ENCODE measurements around the gene COL9A3.

Gene COL9A3

GRCh38 chr20:62804021-62804626 lies 12.7 kb upstream of the COL9A3 start:
- no peak for TF ChIP-seq CTCF (IDR thresholded peaks at IDR 0.05; ENCODE audit: extremely low read depth, missing control alignments)
- DNase-seq (ENCODE audit: low spot score), result peak; percentile 58

GRCh38 chr20:62804627-62805154 lies 12.2 kb upstream of the COL9A3 start, which contains the start of gene OGFR:
OGFR (plus strand) TSS chr20:62804835; CDS start chr20:62804860, 25 bp downstream.
- no peak for TF ChIP-seq CTCF (IDR thresholded peaks at IDR 0.05; ENCODE audit: extremely low read depth, missing control alignments)
- DNase-seq (ENCODE audit: low spot score), result peak; percentile 97

- DNase-seq (ENCODE audit: low spot score), result peak; percentile 75
- TF ChIP-seq CTCF (IDR thresholded peaks at IDR 0.05; ENCODE audit: extremely low read depth, missing control alignments), result no peak
These were observed 11.6 kb upstream of the COL9A3 start for GRCh38 chr20:62805155-62805710.

DNA sequence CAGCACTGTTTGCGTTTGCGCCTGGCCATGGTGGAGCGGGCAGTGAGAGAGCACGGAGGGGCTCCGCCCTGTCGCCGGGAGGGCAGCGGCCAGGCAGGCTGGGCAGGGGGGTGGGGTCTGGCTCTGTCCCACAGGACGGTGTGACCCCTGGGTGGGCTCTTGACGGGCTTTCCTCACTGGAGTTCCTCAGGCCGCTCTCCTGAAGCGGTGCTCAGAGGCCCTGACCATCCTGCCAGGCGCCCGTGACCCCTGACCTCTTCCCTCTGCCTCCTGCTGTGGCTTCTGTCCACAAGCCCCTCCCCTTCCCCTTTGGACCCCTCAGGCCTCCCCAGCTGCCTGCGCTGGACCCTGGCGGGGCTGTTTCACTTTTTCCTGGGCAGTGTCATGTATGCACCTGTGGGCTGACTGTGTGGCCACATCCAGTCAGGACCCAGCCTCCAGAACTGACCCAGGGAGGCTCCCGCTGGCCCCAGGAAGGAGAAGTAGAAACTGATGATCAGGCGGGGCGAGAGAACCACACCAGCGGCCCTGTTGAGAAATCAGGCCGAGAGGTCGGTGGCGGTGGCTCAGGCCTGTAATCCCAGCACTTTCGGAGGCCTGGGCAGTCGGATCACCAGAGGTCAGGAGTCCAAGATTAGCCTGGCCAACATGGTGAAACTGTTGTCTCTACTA lies 11.0 kb upstream of the COL9A3 start:
- no peak for DNase-seq (ENCODE audit: low spot score)
- TF ChIP-seq CTCF (IDR thresholded peaks at IDR 0.05; ENCODE audit: extremely low read depth, missing control alignments), result no peak

DNA sequence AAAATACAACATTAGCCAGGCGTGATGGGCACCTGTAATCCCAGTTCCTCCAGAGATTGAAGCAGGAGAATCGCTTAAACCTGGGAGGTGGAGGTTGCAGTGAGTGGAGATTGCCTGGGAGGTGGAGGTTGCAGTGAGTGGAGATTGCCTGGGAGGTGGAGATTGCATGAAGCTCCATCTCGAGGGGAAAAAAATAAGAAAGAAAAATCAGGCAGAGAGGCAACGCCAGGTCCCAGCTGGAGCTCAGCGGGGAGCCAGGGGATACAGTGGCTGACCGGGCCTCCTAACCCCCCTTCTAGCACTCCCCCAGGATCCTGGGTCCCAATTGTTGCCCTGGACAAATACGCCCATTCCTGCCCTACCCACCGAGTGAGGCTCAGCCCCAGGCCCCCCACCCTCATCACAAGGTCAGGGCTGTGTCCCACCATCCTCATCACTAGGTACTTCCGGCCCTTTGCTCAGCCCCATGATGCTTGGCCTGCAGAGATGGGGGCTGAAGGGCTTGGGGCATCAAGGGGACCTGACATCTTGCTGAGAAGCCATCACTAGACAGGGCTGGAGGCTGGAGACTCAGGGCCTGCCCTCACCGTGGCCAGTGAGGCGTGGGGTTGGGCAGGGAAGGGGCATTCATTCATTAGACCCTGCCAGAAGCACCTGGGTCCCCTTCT lies 10.3 kb upstream of the COL9A3 start:
- no peak for TF ChIP-seq CTCF (IDR thresholded peaks at IDR 0.05; ENCODE audit: extremely low read depth, missing control alignments)
- DNase-seq (ENCODE audit: low spot score), result no peak

- no peak for DNase-seq (ENCODE audit: low spot score)
These were observed 9.2 kb upstream of the COL9A3 start for GRCh38 chr20:62807444-62808210.

More at GRCh38 chr20:62807444-62808210, 9.2 kb upstream of the COL9A3 start:
- TF ChIP-seq CTCF (IDR thresholded peaks at IDR 0.05; ENCODE audit: extremely low read depth, missing control alignments), result no peak
